Measurements from ENCODE around the gene TMEM51.

DNA sequence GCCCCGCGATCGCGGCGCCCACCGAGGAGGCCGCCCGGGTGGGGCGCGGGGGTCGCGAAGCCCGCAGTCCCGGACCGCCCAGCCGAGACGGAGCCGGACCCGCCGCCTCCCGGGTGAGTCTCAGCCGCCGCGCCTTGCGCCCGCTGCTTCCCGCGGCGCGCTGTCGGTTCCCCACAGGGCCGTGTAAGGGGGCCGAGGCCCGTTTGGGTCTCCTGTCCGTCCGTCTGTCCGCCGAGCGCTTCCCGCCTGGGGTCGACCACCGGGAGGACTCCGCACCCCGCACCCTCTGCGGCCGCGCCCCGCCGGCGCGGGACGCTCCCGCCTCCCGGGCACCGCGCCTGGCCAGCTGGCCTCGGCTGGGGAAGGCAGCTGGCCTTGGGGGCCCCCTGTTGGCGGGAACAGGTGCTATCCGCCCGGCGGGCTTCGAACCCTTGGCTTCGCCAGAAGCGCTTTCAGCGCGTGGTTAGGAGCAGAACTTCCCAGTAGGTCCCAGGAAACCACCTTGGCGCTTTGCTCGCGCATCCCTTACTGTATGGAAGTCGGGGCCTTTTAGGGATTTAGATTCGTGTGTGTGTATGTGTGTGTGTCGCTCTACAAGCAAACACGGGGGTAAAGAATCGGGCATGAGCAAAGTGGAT lies 414 bp downstream of the TMEM51 start:
- TF ChIP-seq, protein P1, sequence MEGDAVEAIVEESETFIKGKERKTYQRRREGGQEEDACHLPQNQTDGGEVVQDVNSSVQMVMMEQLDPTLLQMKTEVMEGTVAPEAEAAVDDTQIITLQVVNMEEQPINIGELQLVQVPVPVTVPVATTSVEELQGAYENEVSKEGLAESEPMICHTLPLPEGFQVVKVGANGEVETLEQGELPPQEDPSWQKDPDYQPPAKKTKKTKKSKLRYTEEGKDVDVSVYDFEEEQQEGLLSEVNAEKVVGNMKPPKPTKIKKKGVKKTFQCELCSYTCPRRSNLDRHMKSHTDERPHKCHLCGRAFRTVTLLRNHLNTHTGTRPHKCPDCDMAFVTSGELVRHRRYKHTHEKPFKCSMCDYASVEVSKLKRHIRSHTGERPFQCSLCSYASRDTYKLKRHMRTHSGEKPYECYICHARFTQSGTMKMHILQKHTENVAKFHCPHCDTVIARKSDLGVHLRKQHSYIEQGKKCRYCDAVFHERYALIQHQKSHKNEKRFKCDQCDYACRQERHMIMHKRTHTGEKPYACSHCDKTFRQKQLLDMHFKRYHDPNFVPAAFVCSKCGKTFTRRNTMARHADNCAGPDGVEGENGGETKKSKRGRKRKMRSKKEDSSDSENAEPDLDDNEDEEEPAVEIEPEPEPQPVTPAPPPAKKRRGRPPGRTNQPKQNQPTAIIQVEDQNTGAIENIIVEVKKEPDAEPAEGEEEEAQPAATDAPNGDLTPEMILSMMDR (conservative IDR thresholded peaks at IDR 0.05 in 1 of 2, IDR thresholded peaks at IDR 0.05 in 1 of 2; ENCODE audit: extremely low read depth in 1 of 2, insufficient read depth in 1 of 2, low read depth in 1 of 2, low read length in 2 of 2): peak; percentile 44 to 73
- TF ChIP-seq EZH2 (IDR thresholded peaks at IDR 0.05; ENCODE audit: borderline replicate concordance, low read length): no peak

All from mammary epithelial cell (primary cell).